Parathyroid adenoma (tissue), 2 donors: ENCODE data around the gene EDN2.

Experiments used
- H2AFZ ChIP-seq: fragments of 300-600 bp; sonication (generic); one replicate; pipeline ENCODE4 v1.7.0; 2017; ENCODE audit warnings: antibody characterized with exemption, mild to moderate bottlenecking
- H3K27ac ChIP-seq: fragments of 300-600 bp; sonication (generic); one replicate; pipeline ENCODE4 v1.7.0; 2017
- H3K27me3 ChIP-seq: fragments of 300-600 bp; sonication (generic); one replicate; pipeline ENCODE4 v1.7.0; 2017; ENCODE audit warnings: low read length; ENCODE audit not compliant: control insufficient read depth, insufficient read depth
- H3K36me3 ChIP-seq: fragments of 300-600 bp; sonication (generic); one replicate; pipeline ENCODE4 v1.7.0; 2017; ENCODE audit warnings: low read length; ENCODE audit not compliant: control insufficient read depth, insufficient read depth
- H3K4me1 ChIP-seq: fragments of 300-600 bp; sonication (generic); one replicate; pipeline ENCODE4 v1.7.0; 2017; ENCODE audit warnings: control low read depth
- H3K4me2 ChIP-seq: fragments of 300-600 bp; sonication (generic); one replicate; pipeline ENCODE4 v1.7.0; 2017; ENCODE audit warnings: low read length
- H3K4me3 ChIP-seq: fragments of 300-600 bp; sonication (generic); one replicate; pipeline ENCODE4 v1.7.0; 2017; ENCODE audit warnings: low read depth, low read length
- H3K79me2 ChIP-seq: fragments of 300-600 bp; sonication (generic); one replicate; pipeline ENCODE4 v1.7.0; 2017; ENCODE audit warnings: control low read depth
- H3K9ac ChIP-seq: fragments of 300-600 bp; sonication (generic); one replicate; pipeline ENCODE4 v1.7.0; 2017; ENCODE audit warnings: mild to moderate bottlenecking
- H3K9me3 ChIP-seq: fragments of 300-600 bp; sonication (generic); one replicate; pipeline ENCODE4 v1.7.0; 2017; ENCODE audit warnings: low read length; ENCODE audit not compliant: control insufficient read depth
- TF ChIP-seq, protein P1 (sequence below): fragments of 300-600 bp; sonication (generic); IDR thresholded peaks from one replicate; pipeline ENCODE4 v1.7.0; 2017; ENCODE audit warnings: antibody characterized with exemption, mild to moderate bottlenecking
- donor health status: primary hyperparathyroidism.

The EDN2 gene

DNA sequence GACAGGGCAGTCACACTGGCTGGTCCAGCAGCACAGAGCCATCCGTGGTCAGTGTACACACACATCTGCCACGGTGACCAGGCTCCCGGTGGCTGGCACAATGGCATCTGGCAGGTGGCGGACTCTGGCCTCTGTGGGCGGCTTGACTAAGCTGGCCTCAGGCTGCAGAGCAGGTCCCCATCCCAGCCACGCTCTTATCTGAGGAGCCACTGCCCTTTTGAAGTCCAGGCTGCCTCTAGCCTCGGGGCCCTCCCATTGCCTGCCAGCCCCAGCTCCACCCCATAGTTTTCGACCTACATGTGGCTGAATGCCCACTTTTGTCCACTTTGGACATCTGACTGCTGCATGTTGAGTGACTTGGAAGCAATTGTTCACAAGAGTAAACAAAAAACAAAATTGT lies 29.9 kb upstream of the EDN2 start:
- no peak overlapping the region for H3K9ac ChIP-seq
- no peaks in the 10 kb centered on the region for H3K9me3 ChIP-seq
- H3K79me2 ChIP-seq = no peaks in the 10 kb centered on the region
- no peak overlapping the region for H2AFZ ChIP-seq
- no peaks in the 10 kb centered on the region for H3K27me3 ChIP-seq
- no peaks in the 10 kb centered on the region for H3K4me1 ChIP-seq
- TF ChIP-seq, protein P1, sequence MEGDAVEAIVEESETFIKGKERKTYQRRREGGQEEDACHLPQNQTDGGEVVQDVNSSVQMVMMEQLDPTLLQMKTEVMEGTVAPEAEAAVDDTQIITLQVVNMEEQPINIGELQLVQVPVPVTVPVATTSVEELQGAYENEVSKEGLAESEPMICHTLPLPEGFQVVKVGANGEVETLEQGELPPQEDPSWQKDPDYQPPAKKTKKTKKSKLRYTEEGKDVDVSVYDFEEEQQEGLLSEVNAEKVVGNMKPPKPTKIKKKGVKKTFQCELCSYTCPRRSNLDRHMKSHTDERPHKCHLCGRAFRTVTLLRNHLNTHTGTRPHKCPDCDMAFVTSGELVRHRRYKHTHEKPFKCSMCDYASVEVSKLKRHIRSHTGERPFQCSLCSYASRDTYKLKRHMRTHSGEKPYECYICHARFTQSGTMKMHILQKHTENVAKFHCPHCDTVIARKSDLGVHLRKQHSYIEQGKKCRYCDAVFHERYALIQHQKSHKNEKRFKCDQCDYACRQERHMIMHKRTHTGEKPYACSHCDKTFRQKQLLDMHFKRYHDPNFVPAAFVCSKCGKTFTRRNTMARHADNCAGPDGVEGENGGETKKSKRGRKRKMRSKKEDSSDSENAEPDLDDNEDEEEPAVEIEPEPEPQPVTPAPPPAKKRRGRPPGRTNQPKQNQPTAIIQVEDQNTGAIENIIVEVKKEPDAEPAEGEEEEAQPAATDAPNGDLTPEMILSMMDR = no peak
- H3K27ac ChIP-seq = no peak overlapping the region
- H3K4me2 ChIP-seq = no peak overlapping the region
- no peaks in the 10 kb centered on the region for H3K36me3 ChIP-seq
- H3K4me3 ChIP-seq = no peak overlapping the region

DNA sequence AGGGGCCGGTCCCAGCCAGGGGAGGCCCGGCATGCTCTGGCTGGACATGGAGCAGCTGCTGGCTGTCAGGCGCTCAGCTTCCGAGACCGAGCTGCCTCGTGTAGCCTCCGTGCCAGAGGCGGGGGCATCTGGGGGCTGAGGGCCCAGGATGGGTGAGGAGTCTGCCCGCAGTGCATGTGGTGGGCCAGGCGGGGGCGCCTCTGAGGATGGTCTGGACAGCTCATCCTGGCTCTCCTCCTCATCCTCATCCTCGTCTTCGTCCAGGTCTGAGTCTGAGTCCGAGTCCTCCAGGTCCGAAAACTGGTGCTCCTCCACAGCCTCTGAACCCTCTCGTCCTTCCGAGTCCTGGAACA lies 28.9 kb upstream of the EDN2 start:
- no peaks in the 10 kb centered on the region for H3K4me1 ChIP-seq
- H3K27me3 ChIP-seq = no peaks in the 10 kb centered on the region
- no peak overlapping the region for H3K4me2 ChIP-seq
- H3K27ac ChIP-seq = no peak overlapping the region
- no peaks in the 10 kb centered on the region for H3K9me3 ChIP-seq
- no peaks in the 10 kb centered on the region for H3K36me3 ChIP-seq
- no peak overlapping the region for H3K9ac ChIP-seq
- no peak overlapping the region for H2AFZ ChIP-seq
- H3K79me2 ChIP-seq = no peaks in the 10 kb centered on the region
- no peak overlapping the region for H3K4me3 ChIP-seq
- TF ChIP-seq, protein P1 = no peak

DNA sequence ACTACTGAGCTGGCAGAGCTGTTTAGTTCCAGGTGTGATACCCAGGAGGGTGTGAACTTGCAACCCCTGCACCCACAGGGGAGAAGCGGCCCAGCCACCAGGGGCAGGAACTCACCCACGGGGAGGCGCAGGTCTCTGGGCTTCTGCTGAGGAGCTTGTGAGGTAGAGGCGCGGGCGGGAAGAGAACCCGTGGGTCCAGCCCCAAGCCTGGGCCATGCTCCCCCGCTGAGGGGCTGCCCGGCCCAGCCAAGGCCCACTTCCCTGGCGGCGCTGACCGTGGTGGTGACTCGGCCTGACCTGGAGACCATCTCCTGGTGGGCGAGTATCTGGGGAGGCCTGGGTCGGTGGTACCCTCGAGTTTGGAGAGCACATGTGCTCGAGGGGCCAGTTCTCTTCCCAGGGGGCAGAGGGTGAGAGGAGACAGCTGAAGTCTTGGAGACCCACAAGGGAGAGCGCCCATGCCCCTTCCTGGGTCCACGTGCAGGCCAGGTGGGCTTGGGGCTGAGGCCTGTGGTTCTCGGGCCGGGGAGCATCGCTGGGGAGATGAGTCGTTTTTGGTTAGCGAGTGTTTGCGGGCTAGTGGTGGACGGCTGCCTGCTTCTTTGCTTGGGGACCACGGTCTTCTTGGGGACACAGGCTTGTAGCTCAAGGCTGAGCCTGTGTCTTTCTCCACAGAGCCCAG lies 28.4 kb upstream of the EDN2 start:
- H3K4me2 ChIP-seq = no peak overlapping the region
- no peaks in the 10 kb centered on the region for H3K4me1 ChIP-seq
- no peaks in the 10 kb centered on the region for H3K79me2 ChIP-seq
- no peak overlapping the region for H3K27ac ChIP-seq
- H3K9me3 ChIP-seq = no peaks in the 10 kb centered on the region
- TF ChIP-seq, protein P1 = no peak
- H3K4me3 ChIP-seq = no peak overlapping the region
- no peak overlapping the region for H3K9ac ChIP-seq
- H2AFZ ChIP-seq = no peak overlapping the region
- H3K36me3 ChIP-seq = no peaks in the 10 kb centered on the region
- H3K27me3 ChIP-seq = no peaks in the 10 kb centered on the region

DNA sequence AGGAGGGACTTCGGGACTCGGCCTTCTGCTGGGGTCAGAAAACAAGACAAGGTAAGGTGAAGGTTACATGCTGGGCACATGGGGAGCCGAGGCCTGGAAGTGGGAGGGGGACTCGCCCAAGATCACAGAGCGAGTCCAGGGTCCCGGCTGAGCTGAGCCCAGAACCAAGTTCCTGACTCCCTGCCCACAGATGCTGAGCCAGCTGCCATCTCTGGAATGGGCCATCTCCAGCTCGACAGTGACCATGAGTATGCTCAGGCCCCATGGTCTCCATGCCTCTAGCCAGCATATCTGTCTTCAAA lies 26.7 kb upstream of the EDN2 start:
- no peak overlapping the region for H3K4me3 ChIP-seq
- no peak overlapping the region for H3K4me2 ChIP-seq
- H3K27me3 ChIP-seq = no peaks in the 10 kb centered on the region
- H3K27ac ChIP-seq = no peak overlapping the region
- H3K9ac ChIP-seq = no peak overlapping the region
- no peaks in the 10 kb centered on the region for H3K36me3 ChIP-seq
- no peaks in the 10 kb centered on the region for H3K79me2 ChIP-seq
- H3K4me1 ChIP-seq = no peaks in the 10 kb centered on the region
- H2AFZ ChIP-seq = no peak overlapping the region
- no peaks in the 10 kb centered on the region for H3K9me3 ChIP-seq
- TF ChIP-seq, protein P1 = no peak

DNA sequence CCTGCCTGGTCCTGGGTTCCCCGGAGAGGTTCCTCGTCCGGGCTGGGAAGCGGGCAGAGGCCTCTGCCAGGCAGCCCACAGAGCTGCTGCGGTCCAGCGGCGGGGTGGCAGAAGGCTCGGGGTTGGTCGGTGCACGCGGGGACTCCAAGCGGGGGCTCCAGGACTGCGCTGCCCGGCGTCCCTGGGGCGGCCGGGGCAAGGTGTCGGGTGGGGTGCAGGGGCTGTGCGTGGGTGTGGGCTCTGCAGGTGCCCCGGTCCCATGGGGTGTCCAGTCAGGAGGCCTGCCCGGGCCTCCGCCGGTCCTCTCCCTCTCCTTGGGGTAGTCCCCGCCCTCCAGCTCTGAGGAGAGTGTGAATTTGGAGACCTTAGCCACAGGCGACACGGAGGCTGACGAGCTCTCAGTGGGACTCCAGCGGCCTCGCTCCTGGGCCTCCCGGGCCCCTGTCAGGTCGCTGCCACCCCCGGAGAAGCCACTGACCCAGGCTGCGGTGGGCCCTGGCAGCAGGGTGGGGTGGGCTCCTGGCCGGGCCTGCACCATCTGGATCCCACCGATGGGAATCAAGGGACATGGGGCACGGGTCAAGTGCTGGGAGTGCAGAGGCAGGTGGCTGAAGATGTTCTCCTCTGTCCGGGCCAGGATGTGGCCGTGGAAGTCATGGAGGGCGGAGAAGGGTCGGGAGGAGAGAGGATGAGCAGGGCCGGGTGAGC lies 26.2 kb upstream of the EDN2 start:
- Histone ChIP-seq H3K79me2 (no peaks in the 10 kb centered on the region), H3K4me3 (no peak overlapping the region), H3K27ac (no peak overlapping the region), H3K4me1 (no peaks in the 10 kb centered on the region), H3K9me3 (no peaks in the 10 kb centered on the region), H3K4me2 (no peak overlapping the region), H3K36me3 (no peaks in the 10 kb centered on the region), H3K9ac (no peak overlapping the region), H3K27me3 (no peaks in the 10 kb centered on the region), H2AFZ (no peak overlapping the region)
- TF ChIP-seq, protein P1 = no peak
